ENCODE measurements around the gene NAA35. TPM values are rescaled to one million over a fixed set of nuclear protein-coding genes. Genes with fewer than 3 reads are reported as not detected.

NAA35 gene
- total RNA-seq, 1 experiment from 2014 or later: 34.7 TPM

- TF ChIP-seq PRDM15 (CRISPR knock-in tag; IDR thresholded peaks at IDR 0.05) (no peak), ZNF232 (CRISPR knock-in tag; IDR thresholded peaks at IDR 0.05) (no peak), MLX (CRISPR knock-in tag; IDR thresholded peaks at IDR 0.05) (no peak)
Observed at GRCh38 chr9:85904975-85905374, 36.0 kb upstream of the NAA35 start (continued).

GRCh38 chr9:85905957-85906356 is 35.0 kb upstream of the NAA35 start:
- no peak for DNase-seq (ENCODE audit: low spot score)
- no peak overlapping the region for H3K27ac Mint-ChIP-seq

GRCh38 chr9:85909390-85909789 is 31.6 kb upstream of the NAA35 start:
- POLR2A ChIA-PET: no interaction called here

More at GRCh38 chr9:85905957-85906356, 35.0 kb upstream of the NAA35 start:
- Mint-ChIP-seq H3K36me3 (no peaks in the 10 kb centered on the region), H3K4me3 (no peak overlapping the region), H3K27me3 (ENCODE audit: low read depth) (no peaks in the 10 kb centered on the region), H3K4me1 (no peaks in the 10 kb centered on the region), H3K9me3 (no peaks in the 10 kb centered on the region)
- no peak for ATAC-seq
- CTCF ChIA-PET: no interaction called here
- TF ChIP-seq PRRX2 (CRISPR knock-in tag; IDR thresholded peaks at IDR 0.05): no peak
- TF ChIP-seq MAX (CRISPR knock-in tag; IDR thresholded peaks at IDR 0.05): no peak
- POLR2A ChIA-PET: no interaction called here

More at GRCh38 chr9:85909390-85909789, 31.6 kb upstream of the NAA35 start:
- Mint-ChIP-seq H3K9me3 (no peaks in the 10 kb centered on the region), H3K36me3 (no peaks in the 10 kb centered on the region), H3K27ac (no peak overlapping the region), H3K4me1 (no peaks in the 10 kb centered on the region), H3K27me3 (ENCODE audit: low read depth) (no peaks in the 10 kb centered on the region; the same call in 1 of the 2 replicates), H3K4me3 (no peak overlapping the region)
- DNase-seq (ENCODE audit: low spot score) (no peak), ATAC-seq (no peak)
- TF ChIP-seq SP1 (CRISPR knock-in tag; conservative IDR thresholded peaks at IDR 0.05): no peak
- TF ChIP-seq SMAD4 (CRISPR knock-in tag; IDR thresholded peaks at IDR 0.05): no peak
- no peak for TF ChIP-seq E2F1 (CRISPR knock-in tag; IDR thresholded peaks at IDR 0.05)
- no peak for TF ChIP-seq NR2C2 (CRISPR knock-in tag; IDR thresholded peaks at IDR 0.05)
- no peak for TF ChIP-seq NR1H2 (CRISPR knock-in tag; IDR thresholded peaks at IDR 0.05)
- no peak for TF ChIP-seq SMAD3 (CRISPR knock-in tag; IDR thresholded peaks at IDR 0.05; ENCODE audit: borderline replicate concordance)
- no peak for TF ChIP-seq STAT6 (CRISPR knock-in tag; conservative IDR thresholded peaks at IDR 0.05; ENCODE audit: low read depth)
- TF ChIP-seq CREB1 (CRISPR knock-in tag; IDR thresholded peaks at IDR 0.05): no peak
- TF ChIP-seq ZNF396 (CRISPR knock-in tag; IDR thresholded peaks at IDR 0.05; ENCODE audit: borderline replicate concordance): no peak
- CTCF ChIA-PET: interaction anchor here (0.6 to 0.8 kb wide), 2 partner anchors 9 kb away, joined by 3 read pairs; no protein-coding TSS in a partner anchor

All from WTC11 (cell line).